ENCODE data around the gene ADAP1. TPM values are rescaled to one million over a fixed set of nuclear protein-coding genes. Genes with fewer than 3 reads are reported as not detected.

Gene ADAP1
- total RNA-seq, 1 donor from 2014 or later: 10.2 TPM

DNA sequence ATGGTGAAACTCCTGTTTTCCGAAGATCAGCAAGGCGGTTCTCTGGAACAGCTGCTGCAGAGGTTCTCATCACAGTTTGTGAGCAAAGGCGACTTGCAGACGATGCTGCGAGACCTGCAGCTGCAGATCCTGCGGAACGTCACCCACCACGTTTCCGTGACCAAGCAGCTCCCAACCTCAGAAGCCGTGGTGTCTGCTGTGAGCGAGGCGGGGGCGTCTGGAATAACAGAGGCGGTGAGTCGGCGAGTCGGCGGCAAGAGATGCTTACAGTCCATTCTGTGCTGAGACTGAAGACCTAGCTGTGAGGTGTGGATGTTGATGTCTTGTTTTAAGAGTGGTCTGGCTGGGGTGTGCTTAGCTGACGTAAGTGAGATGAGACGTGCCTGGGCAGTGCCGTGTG is 94.3 kb downstream of the ADAP1 start:
- DNase-seq (no peak), ATAC-seq (no peak)
- intact Hi-C loops (cut with micrococcal nuclease): no loop called here

DNA sequence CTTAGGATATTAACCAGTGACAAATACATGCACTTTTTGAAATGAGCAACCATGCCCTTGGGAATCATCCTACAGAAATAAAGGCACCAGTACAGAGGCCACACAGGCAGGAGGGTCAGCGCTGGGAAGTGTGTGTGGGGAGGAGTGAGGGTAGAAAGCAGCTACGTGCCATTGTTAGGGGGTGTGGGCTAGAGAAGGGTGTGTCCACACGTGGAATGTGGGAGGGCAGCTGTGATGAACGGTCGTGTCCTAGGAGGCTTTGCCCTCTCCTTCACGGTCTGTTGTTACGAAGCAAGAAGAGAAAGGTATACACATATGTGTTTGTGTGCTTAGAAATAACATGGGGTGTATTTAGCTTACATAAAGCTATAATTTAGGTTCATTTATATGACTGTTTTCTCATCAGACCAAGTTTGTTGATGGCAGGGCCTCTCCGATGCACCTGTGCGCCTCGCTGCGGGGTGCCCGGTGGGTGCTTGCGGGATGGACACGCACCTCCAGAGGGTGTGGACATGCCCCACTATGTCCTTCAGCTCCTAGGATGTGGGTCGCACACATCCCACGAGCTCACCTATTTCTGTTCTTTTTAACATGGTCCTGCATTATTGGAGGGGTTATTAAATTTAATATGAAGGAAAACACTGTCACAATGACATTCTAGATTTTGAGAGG is 95.0 kb downstream of the ADAP1 start:
- ATAC-seq (no peak), DNase-seq (no peak)
- intact Hi-C loops (cut with micrococcal nuclease): no loop called here

DNA sequence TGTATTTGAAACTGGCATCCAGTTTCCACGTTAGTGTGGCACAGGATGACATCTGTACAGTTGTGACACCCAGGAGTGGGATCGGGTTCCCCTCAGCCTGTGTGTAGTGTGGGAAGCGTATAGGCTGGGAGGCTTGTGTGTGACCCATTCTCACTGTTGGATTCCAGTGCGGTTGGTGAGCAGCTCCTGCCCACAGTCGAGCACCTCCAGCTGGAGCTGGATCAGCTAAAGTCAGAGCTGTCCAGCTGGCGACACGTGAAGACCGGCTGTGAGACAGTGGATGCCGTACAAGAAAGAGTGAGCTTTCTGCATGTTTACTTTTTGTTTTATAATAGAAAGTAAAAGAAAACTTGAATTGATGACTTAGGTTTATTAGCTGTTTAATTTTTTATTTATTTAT is 96.8 kb downstream of the ADAP1 start:
- ATAC-seq (no peak), DNase-seq (no peak)
- intact Hi-C loops (cut with micrococcal nuclease): no loop called here

DNA sequence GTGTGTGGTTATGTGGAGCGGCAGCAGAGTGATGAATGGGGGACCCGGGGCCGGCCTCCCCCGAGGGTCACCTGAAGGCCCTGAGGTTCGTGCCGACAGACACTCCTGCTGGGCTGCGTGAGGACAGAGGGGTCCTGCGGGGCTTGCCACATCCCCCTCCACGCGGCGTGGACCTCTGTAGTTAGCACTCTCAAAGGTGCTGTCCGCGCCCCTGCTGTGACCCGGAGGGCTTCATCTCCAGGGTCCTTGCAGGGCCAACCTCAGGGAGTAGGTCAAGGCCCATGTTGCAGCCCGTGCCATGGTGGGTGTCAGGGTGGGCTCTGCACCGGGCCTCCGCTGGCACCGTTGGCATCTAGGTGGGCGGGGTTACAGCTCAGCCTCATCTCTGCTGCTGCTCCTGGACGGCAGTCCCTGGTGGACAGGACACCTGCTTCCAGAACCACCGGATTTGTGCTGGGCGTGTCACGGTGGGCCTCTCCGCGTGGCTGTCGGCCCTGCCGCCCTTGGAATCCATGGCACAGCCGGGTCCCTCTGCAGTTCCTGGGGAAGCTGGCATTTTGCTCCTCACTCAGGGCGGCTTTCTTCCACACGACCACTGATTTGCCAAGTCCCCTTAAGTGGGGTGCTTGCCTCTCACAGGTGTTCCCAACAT is 97.9 kb downstream of the ADAP1 start:
- intact Hi-C loops (cut with micrococcal nuclease): no loop called here
- DNase-seq (no peak), ATAC-seq (no peak)

DNA sequence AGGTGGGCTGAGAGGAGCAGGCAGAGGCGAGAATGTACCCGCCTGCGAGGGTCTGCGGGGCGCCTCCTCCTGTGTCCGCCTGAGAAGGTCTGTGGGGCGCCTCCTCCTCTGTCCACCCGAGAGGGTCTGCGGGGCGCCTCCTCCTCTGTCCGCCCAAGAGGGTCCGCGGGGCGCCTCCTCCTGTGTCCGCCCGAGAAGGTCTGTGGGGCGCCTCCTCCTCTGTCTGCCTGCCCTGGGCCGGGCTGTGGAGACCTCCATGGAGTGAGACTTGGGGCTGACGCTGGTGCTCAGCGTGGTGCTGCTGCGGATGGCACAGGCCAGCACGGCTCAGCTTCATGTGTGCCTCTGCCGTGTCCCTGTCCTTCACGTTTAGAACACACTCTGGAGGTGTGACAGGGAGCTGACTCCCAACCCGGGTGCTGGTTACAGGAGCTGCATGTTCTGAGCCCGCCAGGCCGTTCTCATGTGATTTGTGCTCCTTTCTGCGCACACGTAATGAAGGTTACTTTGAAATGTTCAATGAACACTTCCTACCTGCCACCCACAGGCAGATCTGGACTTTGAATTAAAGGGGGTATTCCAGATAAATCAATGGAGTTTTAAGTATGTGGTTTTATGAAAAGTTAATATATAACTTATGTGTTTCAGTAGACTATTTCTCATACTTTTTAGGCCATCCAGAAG is 98.7 kb downstream of the ADAP1 start:
- DNase-seq (no peak), ATAC-seq (no peak)
- intact Hi-C loops (cut with micrococcal nuclease): no loop called here

DNA sequence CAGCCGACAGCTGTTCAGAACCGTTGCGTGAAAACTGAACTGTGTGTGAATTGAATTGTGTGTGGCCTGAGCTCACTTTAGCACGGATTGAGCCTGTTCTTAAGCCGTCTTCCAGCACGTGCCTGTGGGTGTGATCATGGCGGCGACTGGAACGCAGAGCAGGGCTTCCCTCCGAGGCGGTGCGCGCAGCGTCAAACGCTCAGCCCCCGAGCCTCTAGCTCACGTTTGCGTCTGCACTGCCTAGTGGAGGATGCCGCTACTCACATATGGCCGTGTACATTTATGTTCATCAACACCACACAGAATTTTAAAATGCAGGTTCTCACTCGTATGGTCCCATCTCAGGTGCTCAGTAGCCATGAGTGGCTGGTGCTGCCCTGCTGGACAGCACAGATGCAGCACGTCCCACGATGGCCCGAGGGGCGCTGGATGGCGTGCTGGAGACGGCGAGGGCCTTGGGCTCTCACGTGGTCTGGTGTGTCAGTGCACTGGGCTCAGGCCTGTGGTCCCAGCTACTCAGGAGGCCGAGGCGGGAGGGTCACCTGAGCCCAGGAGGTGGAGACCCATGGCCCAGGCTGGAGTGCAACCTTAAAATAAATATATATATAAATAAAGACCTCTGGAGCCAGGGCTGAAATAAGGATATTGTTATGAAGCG is 100.2 kb downstream of the ADAP1 start:
- ATAC-seq (no peak), DNase-seq (no peak)
- intact Hi-C loops (cut with micrococcal nuclease): no loop called here

DNA sequence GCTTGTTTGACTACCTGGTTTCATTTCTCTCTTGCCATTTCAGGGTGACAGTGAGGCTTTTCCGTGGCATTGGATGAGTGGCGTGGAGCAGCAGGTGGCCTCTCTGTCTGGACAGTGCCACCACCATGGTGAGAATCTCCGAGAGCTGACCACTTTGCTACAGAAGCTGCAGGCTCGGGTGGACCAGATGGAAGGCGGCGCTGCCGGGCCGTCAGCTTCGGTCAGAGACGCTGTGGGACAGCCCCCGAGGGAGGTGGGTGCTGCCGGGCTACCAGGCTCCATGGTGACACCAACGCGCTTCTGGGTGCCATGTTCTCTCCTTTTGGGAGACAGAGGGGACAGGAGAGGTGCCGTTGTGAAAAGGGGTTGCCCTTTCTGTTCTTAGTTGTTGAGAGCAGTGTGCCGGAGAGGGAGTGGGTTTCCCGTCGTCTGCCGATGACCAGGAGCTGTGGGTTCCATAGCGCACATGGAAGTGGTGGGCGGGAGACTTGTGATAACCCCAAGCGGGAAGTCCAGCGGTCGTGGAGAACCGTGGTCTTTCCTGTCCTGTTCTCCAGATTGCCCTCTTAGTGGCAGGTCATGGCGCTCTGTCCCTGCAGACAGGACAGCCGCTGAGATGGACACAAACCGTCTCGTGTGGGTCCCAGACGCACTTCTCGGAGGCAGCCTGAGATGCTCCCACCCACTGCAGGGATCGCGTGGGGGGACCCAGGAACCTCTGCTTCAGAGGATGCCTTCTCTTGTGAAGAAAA is 100.9 kb downstream of the ADAP1 start:
- DNase-seq (no peak), ATAC-seq (no peak)
- intact Hi-C loops (cut with micrococcal nuclease): no loop called here

DNA sequence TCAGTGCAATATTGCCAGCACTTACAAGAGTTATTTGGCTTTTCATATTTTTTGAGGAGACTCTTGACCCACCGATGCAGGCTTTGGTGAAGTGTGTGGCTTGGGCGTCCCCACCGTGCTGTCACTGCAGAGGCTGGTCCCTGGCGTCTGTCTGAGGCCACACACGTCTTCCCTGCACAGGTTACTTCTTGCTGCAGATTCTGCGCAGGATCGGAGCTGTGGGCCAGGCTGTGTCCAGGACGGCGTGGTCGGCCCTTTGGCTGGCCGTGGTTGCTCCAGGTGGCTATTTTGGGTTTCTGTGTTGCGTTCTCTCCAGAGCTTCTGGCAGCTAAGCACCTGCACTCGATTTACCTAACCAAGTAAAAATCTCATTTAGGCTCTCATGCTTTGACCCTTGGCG is 103.3 kb downstream of the ADAP1 start:
- intact Hi-C loops (cut with micrococcal nuclease): no loop called here
- DNase-seq: no peak
- peak; percentile 61 for ATAC-seq

DNA sequence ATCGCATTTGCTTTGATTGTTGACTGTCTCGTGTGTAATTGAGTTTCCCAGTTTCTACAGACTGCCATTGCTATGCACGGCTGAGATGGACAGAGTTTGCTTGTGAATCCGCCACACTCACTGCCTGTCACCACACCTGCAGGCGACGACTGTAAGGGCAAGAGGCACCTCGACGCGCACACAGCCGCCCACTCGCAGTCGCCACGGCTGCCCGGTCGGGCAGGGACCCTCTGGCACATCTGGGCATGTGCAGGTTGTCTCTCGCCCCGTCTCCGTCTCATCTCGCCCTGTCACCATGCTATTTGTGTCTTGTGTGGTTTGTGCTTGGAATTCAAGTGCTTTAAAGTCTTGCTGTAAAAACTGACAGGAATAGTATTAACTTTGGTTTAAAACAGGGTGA is 104.7 kb downstream of the ADAP1 start:
- DNase-seq (no peak), ATAC-seq (no peak)
- intact Hi-C loops (cut with micrococcal nuclease): no loop called here

DNA sequence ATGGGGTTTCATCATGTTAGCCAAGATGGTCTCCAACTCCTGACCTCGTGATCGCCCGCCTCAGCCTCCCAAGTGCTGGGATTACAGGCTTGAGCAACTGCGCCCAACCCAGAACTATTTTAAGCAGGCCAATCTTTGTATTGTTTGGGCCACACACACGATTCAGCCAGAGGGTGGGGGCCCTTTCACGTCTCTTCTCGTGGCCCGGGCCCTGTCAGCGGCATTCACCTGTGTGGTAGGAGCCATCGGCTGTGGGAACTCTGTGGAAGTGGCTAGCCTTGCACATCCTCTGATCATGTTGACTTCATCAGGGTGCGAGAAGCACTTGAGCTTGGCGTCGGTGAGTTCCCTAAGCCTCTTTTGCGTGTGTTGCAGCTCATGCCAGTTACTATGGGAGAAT is 105.3 kb downstream of the ADAP1 start:
- intact Hi-C loops (cut with micrococcal nuclease): no loop called here
- ATAC-seq: no peak
- no peak for DNase-seq

Other genes with a start within 250 kb of the ADAP1 start
- 22.8 TPM for gene DNAAF5, start 228.0 kb downstream of the ADAP1 start, total RNA-seq
- gene PRKAR1B, start 227.4 kb downstream of the ADAP1 start, total RNA-seq: 16.5 TPM
- gene SUN1, start 122.2 kb downstream of the ADAP1 start, total RNA-seq: 186 TPM
- gene GET4, start 78.1 kb downstream of the ADAP1 start, total RNA-seq: 20.6 TPM
- gene COX19, start 20.9 kb upstream of the ADAP1 start, total RNA-seq: 9.6 TPM
- not detected for gene CYP2W1, start 28.5 kb upstream of the ADAP1 start, total RNA-seq
- gene GPR146, start 89.9 kb upstream of the ADAP1 start, total RNA-seq: 41.5 TPM
- 2.8 TPM for gene GPER1, start 133.4 kb upstream of the ADAP1 start, total RNA-seq
- 5.9 TPM for gene ZFAND2A, start 205.5 kb upstream of the ADAP1 start, total RNA-seq